Measurements from ENCODE around the gene MXD3.

GRCh38 chr5:177334781-177335700, 23.3 kb upstream of the MXD3 start:
- TF ChIP-seq CTCF (conservative IDR thresholded peaks at IDR 0.05) (no peak), EZH2 (IDR thresholded peaks at IDR 0.05; ENCODE audit: low read depth) (no peak)

Data from PC-9 (cell line).